ENCODE data around the gene NAT9.

NAT9 gene

GRCh38 chr17:74792586-74793105 is 16.5 kb upstream of the NAT9 start:
- Histone ChIP-seq H3K4me3 (ENCODE audit: low read depth, low read length) (no peak overlapping the region), H3K36me3 (ENCODE audit: control insufficient read depth in 2 of 2, insufficient read depth in 1 of 2, low read length in 2 of 2) (peaks cover 0 to 74% of the 10 kb centered on the region in 2 experiments; a peak in 2 of 3 replicates), H3K9me3 (ENCODE audit: control insufficient read depth, insufficient read depth, low read depth, low read length) (no peaks in the 10 kb centered on the region), H3K27ac (ENCODE audit: extremely low read depth, low read depth, low read length) (no peak overlapping the region), H3K4me1 (ENCODE audit: control insufficient read depth, insufficient read depth, low read length) (no peaks in the 10 kb centered on the region)
- CTCF ChIA-PET = interaction anchor here (0.6 to 10.9 kb wide), 18 partner anchors 8 to 787 kb away, joined by 3 to 338 read pairs (median 20); partner anchors contain the start of genes FDXR, GRIN2C and NAT9
- TF ChIP-seq ZSCAN16 (tag by site-specific recombination; IDR thresholded peaks at IDR 0.05) (no peak), ZNF626 (tag by site-specific recombination; IDR thresholded peaks at IDR 0.05) (no peak), ZNF645 (tag by site-specific recombination; IDR thresholded peaks at IDR 0.05) (no peak), ZNF174 (tag by site-specific recombination; IDR thresholded peaks at IDR 0.05) (no peak), ZNF354C (tag by site-specific recombination; IDR thresholded peaks at IDR 0.05; ENCODE audit: borderline replicate concordance, low read depth) (no peak), ZNF548 (tag by site-specific recombination; IDR thresholded peaks at IDR 0.05) (no peak), GLIS1 (tag by site-specific recombination; IDR thresholded peaks at IDR 0.05) (no peak), ZNF843 (tag by site-specific recombination; IDR thresholded peaks at IDR 0.05) (no peak), ZBTB44 (tag by site-specific recombination; IDR thresholded peaks at IDR 0.05) (no peak)
- POLR2A ChIA-PET = interaction anchor here (1.0 to 1.2 kb wide), 2 partner anchors 50 to 70 kb away, joined by 3 to 4 read pairs; no protein-coding TSS in a partner anchor

GRCh38 chr17:74790161-74791058 is 14.3 kb upstream of the NAT9 start:
- ChIA-PET POLR2A (interaction anchor here (0.6 to 1.9 kb wide), 4 partner anchors 53 to 844 kb away, joined by 3 to 6 read pairs (median 4); partner anchors contain the start of gene FDXR), CTCF (interaction anchor here (0.6 to 10.9 kb wide), 42 partner anchors 10 to 546 kb away, joined by 3 to 338 read pairs (median 5); partner anchors contain the start of genes FDXR, GRIN2C and NAT9)

More at GRCh38 chr17:74790161-74791058, 14.3 kb upstream of the NAT9 start:
- H3K36me3 ChIP-seq (ENCODE audit: control insufficient read depth in 2 of 2, insufficient read depth in 1 of 2, low read length in 2 of 2) = peaks cover 0 to 69% of the 10 kb centered on the region in 2 experiments; a peak in 2 of 3 replicates
- TF ChIP-seq ZNF391 (tag by site-specific recombination; IDR thresholded peaks at IDR 0.05; ENCODE audit: borderline replicate concordance, low read depth) = no peak
- TF ChIP-seq KLF8 (tag by site-specific recombination; IDR thresholded peaks at IDR 0.05) = no peak
- TF ChIP-seq ZNF169 (tag by site-specific recombination; IDR thresholded peaks at IDR 0.05) = no peak
- no peak for TF ChIP-seq ZNF133 (tag by site-specific recombination; IDR thresholded peaks at IDR 0.05)
- TF ChIP-seq ZSCAN18 (tag by site-specific recombination; IDR thresholded peaks at IDR 0.05) = no peak
- TF ChIP-seq ZNF843 (tag by site-specific recombination; IDR thresholded peaks at IDR 0.05) = no peak
- no peak for TF ChIP-seq HOXC10 (CRISPR knock-in tag; IDR thresholded peaks at IDR 0.05)
- no peak for TF ChIP-seq ZNF530 (tag by site-specific recombination; IDR thresholded peaks at IDR 0.05; ENCODE audit: low read depth)
- H3K27ac ChIP-seq (ENCODE audit: extremely low read depth, low read depth, low read length) = no peak overlapping the region
- no peaks in the 10 kb centered on the region for H3K4me1 ChIP-seq (ENCODE audit: control insufficient read depth, insufficient read depth, low read length)
- H3K9me3 ChIP-seq (ENCODE audit: control insufficient read depth, insufficient read depth, low read depth, low read length) = no peaks in the 10 kb centered on the region
- no peak overlapping the region for H3K4me3 ChIP-seq (ENCODE audit: low read depth, low read length)
